Calu3 (cell line): Measurements from ENCODE around the gene PCBD2. TPM values are rescaled to one million over a fixed set of nuclear protein-coding genes. Genes with fewer than 3 reads are reported as not detected.
"Not testable (repeated sequence)": the region's sequence is repeated elsewhere in the genome, so short reads cannot be mapped to it uniquely, and the experiment has no call there.

Source experiments
- BruUV-seq: library from RNA; stranded (reverse); fragments of 400-500 nt; replicated peaks from 2 replicates; lab custom pipeline; 2021; lab: Mats Ljungman, UMichigan
- CTCF ChIA-PET: fragments of 300-600 bp; sonication (Branson Sonifier 250); formaldehyde crosslinking; loops from one replicate; lab custom pipeline; 2022; ENCODE audit warnings: antibody characterized with exemption; lab: Charles Lee
- DNase-seq: peaks from one replicate; pipeline ENCODE4 v3.0.0; 2022
- H3K27ac Mint-ChIP-seq: one replicate; pipeline ENCODE4 v1.8.0; 2022; ENCODE audit warnings: mixed read lengths; ENCODE audit not compliant: unreplicated experiment
- H3K27me3 Mint-ChIP-seq: one replicate; pipeline ENCODE4 v1.8.0; 2022; ENCODE audit warnings: mixed read lengths; ENCODE audit not compliant: unreplicated experiment
- H3K36me3 Mint-ChIP-seq: one replicate; pipeline ENCODE4 v1.8.0; 2022; ENCODE audit warnings: mild to moderate bottlenecking, moderate library complexity, mixed read lengths; ENCODE audit not compliant: insufficient read depth, unreplicated experiment
- H3K4me1 Mint-ChIP-seq: one replicate; pipeline ENCODE4 v1.8.0; 2022; ENCODE audit warnings: mild to moderate bottlenecking, low read depth, mixed read lengths; ENCODE audit not compliant: unreplicated experiment
- H3K4me3 Mint-ChIP-seq: one replicate; pipeline ENCODE4 v1.8.0; 2022; ENCODE audit warnings: mild to moderate bottlenecking, low read depth, moderate library complexity, mixed read lengths; ENCODE audit not compliant: unreplicated experiment
- H3K9me3 Mint-ChIP-seq: one replicate; pipeline ENCODE4 v1.8.0; 2022; ENCODE audit warnings: low read depth, mixed read lengths; ENCODE audit not compliant: unreplicated experiment
- intact Hi-C: fragments of 100-400 bp; cut with micrococcal nuclease; formaldehyde crosslinking; loops from one replicate; pipeline ENCODE4 v1.10.0; 2022; ENCODE audit not compliant: unreplicated experiment
- total RNA-seq: library from RNA; stranded (reverse); gene quantifications from 2 replicates; pipeline ENCODE4 v1.2.3, GENCODE V29; 2022
- TF ChIP-seq, protein P1 (sequence below): fragments of 200-600 bp; IDR thresholded peaks from one replicate; pipeline ENCODE4 v1.8.0; 2022; ENCODE audit warnings: antibody characterized with exemption; ENCODE audit not compliant: unreplicated experiment

Gene PCBD2
- total RNA-seq, 1 experiment from 2014 or later, result 18.1 TPM

- TF ChIP-seq, protein P1, sequence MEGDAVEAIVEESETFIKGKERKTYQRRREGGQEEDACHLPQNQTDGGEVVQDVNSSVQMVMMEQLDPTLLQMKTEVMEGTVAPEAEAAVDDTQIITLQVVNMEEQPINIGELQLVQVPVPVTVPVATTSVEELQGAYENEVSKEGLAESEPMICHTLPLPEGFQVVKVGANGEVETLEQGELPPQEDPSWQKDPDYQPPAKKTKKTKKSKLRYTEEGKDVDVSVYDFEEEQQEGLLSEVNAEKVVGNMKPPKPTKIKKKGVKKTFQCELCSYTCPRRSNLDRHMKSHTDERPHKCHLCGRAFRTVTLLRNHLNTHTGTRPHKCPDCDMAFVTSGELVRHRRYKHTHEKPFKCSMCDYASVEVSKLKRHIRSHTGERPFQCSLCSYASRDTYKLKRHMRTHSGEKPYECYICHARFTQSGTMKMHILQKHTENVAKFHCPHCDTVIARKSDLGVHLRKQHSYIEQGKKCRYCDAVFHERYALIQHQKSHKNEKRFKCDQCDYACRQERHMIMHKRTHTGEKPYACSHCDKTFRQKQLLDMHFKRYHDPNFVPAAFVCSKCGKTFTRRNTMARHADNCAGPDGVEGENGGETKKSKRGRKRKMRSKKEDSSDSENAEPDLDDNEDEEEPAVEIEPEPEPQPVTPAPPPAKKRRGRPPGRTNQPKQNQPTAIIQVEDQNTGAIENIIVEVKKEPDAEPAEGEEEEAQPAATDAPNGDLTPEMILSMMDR, result no peak
- Mint-ChIP-seq H3K27me3 (no peaks in the 10 kb centered on the region), H3K36me3 (no peaks in the 10 kb centered on the region), H3K27ac (no peak overlapping the region), H3K4me3 (no peak overlapping the region), H3K4me1 (no peaks in the 10 kb centered on the region), H3K9me3 (peaks cover 20% of the 10 kb centered on the region)
- no peak for DNase-seq
- BruUV-seq, result no TSS peak
- CTCF ChIA-PET, result interaction anchor here (0.8 kb wide), 1 partner anchor 204 kb away, joined by 3 read pairs; no protein-coding TSS in a partner anchor
- intact Hi-C loops, result no loop called here
Measured at GRCh38 chr5:134979416-134979815, 74.5 kb downstream of the PCBD2 start.

DNA sequence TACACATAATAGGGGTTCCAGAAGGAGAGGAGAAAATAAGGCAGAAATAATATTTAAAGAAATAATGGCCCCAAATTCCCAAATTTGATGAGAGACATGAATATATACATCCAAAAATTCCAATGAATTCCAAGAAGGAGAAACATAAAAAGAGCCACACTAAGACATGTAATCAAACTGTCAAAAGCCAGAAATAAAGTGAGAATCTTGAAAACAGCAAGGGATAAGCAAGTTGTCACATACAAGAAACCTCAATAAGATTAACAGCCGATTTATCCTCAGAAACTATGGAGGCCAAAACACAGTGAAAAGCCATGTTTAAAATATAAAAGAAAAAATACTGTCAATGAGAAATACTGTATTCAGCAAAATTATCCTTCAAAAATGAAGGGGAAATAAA lies 77.3 kb downstream of the PCBD2 start:
- TF ChIP-seq, protein P1, result no peak
- intact Hi-C loops, result no loop called here
- no TSS peak for BruUV-seq
- H3K27me3 Mint-ChIP-seq, result no peaks in the 10 kb centered on the region
- no peak for DNase-seq
- H3K9me3 Mint-ChIP-seq, result peaks cover 16% of the 10 kb centered on the region
- H3K4me1 Mint-ChIP-seq, result no peaks in the 10 kb centered on the region
- H3K36me3 Mint-ChIP-seq, result no peaks in the 10 kb centered on the region
- CTCF ChIA-PET, result no interaction called here
- H3K4me3 Mint-ChIP-seq, result no peak overlapping the region
- H3K27ac Mint-ChIP-seq, result no peak overlapping the region

DNA sequence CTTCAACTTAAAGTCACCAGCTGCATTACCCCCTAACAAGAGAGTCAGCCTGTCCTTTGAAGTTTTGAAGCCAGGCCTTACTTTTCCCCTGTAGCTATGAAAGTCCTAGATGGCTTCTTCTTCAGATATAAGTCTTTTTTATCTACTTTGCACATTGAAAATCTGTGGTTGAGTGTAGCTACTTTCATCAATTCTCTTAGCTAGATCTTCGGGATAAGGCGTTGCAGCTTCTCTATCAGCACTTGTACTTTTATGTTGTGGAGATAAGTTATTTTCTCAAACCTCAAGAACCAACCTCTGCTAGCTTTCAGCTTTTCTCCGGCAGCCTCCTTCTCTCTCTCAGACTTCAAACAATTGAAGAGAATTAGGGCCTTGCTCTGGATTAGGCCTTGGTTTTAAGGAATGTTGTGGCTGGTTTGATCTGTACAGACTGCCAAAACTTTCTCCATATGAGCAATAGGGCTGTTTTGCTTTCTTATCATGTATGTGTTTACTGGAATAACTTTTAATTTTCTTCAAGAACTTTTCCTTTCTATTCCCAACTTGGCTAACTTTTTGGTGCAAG lies 84.4 kb downstream of the PCBD2 start:
- Mint-ChIP-seq H3K4me3 (no peak overlapping the region), H3K27ac (no peak overlapping the region), H3K36me3 (no peaks in the 10 kb centered on the region), H3K27me3 (peaks cover 2% of the 10 kb centered on the region), H3K4me1 (no peaks in the 10 kb centered on the region), H3K9me3 (no peaks in the 10 kb centered on the region)
- no TSS peak for BruUV-seq
- CTCF ChIA-PET, result interaction anchor here (0.6 kb wide), 1 partner anchor 9 kb away, joined by 3 read pairs; no protein-coding TSS in a partner anchor
- DNase-seq, result no peak
- intact Hi-C loops, result no loop called here
- TF ChIP-seq, protein P1, result no peak

GRCh38 chr5:134990183-134990582 lies 85.3 kb downstream of the PCBD2 start:
- CTCF ChIA-PET, H3K27ac Mint-ChIP-seq, H3K4me1 Mint-ChIP-seq, BruUV-seq, H3K4me3 Mint-ChIP-seq, intact Hi-C loops, H3K9me3 Mint-ChIP-seq, DNase-seq, H3K27me3 Mint-ChIP-seq, H3K36me3 Mint-ChIP-seq: not testable (repeated sequence)

DNA sequence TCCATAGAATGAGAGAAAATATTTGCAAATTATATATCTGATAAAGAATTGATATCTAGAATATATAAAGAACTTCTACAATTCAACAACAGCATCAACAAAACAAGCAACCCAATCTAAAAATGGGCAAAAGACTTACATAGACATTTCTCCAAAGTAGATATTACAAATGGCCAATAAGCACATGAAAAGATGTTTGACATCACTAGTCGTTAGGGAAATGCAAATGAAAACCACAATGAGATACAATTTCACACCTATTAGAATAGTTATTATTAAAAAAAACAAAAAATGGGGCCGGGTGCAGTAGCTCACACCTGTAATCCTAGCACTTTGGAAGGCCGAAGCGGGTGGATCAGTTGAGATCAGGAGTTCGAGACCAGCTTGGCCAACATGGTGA lies 87.2 kb downstream of the PCBD2 start:
- H3K36me3 Mint-ChIP-seq, result no peaks in the 10 kb centered on the region
- intact Hi-C loops, result no loop called here
- no peak overlapping the region for H3K4me3 Mint-ChIP-seq
- no peaks in the 10 kb centered on the region for H3K9me3 Mint-ChIP-seq
- H3K27me3 Mint-ChIP-seq, result peaks cover 7% of the 10 kb centered on the region
- BruUV-seq, result no TSS peak
- no peak overlapping the region for H3K27ac Mint-ChIP-seq
- TF ChIP-seq, protein P1, result no peak
- CTCF ChIA-PET, result no interaction called here
- DNase-seq, result no peak
- H3K4me1 Mint-ChIP-seq, result no peaks in the 10 kb centered on the region
